HG03196 (cell line): ENCODE measurements around the gene CORO7.
"Not testable (repeated sequence)": the region's sequence is repeated elsewhere in the genome, so short reads cannot be mapped to it uniquely, and the experiment has no call there.

Experiments
- ATAC-seq: cut with Tn5 transposase; IDR thresholded peaks from one replicate; pipeline ENCODE4 v1.9.1; 2021; ENCODE audit not compliant: unreplicated experiment

Gene CORO7

DNA sequence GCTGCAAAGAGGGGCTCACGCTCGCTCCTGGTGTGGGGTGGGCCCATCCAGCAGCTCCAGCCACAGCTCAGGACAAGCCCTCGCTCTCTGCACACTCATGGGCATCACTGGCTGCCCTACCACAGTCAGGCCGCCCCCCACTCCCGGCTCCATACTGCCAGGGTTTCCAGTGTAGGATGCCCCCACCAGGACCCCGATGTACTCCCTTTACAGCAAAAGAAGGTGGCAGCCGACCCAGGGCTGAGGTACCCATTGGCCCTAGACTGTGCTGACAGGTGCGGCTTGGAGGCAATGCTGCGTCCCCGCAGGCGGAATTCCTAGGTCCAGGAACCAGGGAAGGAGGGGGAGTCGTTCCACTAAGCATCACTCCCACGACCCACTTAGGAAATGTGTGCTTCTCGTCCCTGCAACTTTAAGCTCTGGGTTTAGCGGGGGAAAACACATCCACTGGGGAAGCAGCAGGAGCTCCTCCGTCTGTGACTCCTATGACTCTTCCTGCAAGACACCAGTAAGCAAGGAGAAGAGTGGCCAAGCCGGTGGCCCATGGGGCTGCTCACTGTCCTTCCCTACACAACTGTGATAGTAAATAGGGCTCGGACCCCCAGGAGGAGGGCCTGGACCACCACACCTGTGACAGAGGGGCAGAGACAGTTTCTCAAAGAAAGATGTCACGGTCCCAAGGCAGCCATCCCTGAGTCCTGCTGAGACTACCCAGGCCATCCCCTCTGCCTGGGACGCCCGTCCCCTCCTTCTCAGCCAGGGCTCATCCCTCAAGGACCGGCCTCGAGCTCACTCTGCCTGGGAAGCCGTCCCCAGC is 13.1 kb downstream of the CORO7 start:
- ATAC-seq, result no peak

DNA sequence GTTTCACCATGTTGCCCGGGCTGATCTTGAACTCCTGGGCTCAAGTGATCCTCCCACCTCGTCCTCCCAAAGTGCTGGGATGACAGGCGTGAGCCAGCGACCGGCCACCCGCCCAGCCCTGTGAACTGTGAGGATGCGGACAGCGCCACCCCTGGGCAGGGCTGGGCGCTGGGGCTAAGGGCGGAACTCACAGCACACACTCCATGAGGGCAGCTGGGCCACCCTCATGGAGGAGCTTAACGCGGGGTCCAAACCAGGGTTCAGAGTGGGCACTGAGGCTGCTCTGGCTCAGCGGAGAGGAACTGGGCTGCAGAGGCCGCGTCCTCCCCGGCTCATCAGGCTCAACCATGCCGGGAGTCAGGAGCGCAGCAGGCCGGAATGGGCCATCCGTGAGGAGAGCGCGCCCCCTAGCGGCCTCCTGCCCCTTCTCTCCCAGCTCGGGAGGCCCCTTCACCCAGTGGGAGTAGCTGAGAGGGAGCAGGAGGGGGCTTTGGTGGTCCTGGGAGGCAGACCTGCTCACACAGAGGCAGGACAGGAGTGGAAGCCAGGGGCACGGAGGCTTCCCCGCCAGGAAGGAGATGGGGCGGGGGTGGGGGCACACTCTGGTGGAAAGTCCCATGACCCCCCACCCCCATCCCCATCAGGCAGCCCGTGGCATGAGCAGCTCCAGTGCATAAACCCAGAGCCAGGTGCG is 13.8 kb downstream of the CORO7 start:
- ATAC-seq, result no peak

DNA sequence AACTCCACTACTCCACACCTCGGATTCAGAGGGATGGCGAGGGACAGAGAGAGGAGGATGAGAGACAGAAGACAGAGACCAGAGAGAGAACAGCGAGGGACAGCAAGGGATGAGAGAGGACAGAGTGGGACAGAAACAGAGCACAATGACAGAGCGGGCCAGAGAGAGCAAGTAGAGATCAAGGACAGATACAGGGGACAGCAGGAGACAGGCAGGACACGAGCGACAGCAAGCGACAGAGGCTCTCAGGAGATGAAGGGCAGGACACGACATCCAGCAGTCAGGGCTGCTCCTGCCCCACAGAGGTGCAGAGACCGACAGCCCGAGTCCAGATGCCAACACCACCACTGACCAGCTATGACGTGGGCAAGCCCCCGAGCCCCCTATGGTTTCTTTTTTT is 14.9 kb downstream of the CORO7 start:
- ATAC-seq, result no peak

DNA sequence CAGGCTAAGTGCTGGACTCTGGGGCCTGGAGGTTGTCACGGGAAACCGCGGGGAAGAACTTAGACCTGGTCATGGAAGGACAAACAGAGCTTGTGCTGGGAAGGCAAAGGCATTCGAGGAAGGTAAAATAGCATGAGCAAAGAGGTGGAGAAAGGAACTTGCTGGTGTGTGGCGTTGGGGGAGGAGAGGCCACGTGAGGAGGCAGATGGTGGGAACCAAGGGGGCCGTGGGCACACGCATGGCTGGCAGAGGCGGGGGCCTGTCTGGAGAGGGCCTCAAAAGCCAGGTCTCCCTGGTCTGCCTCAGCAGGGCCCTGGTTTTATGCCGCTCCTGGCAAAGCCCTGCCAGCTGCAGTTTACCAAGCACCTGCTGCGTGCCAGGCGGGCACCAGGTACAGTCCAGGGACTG is 15.3 kb downstream of the CORO7 start:
- ATAC-seq, result no peak

DNA sequence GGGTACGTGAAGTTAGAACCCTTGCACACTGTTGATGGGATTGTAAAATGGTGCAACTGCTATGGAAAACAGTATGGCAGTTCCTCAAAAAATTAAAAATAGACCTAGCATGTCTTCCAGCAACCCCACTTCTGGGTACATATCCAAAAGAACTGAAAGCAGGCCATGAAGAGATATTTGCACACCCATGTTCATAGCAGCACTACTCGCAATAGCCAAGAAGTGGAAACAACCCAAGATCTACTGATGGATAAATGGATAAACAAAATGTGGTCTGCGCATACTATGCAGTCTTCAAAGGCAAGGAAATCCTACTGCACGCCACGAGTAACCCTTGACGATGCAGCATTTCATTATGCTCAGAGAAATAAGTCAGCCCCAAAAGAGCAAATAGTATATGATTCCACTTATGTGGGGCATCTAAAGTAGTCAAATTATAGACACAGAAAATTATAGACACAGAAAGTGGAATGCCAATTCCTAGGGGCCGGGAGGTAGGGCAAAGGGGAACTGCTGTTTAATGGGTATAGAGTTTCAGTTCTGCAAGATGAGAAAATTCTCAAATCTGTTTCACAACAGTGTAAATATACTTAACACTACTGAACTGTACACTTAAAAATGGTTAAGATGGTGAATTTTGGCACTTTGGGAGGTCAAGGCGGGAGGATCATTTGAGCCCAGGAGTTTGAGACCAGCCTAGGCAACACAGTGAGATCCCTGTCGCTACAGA is 17.2 kb downstream of the CORO7 start:
- no peak for ATAC-seq

- no peak for ATAC-seq
These were observed 21.2 kb downstream of the CORO7 start for GRCh38 chr16:4395055-4395726.

- not testable (repeated sequence) for ATAC-seq
These were observed 22.5 kb downstream of the CORO7 start for GRCh38 chr16:4393850-4394249.

GRCh38 chr16:4393240-4393600 is 23.2 kb downstream of the CORO7 start:
- no peak for ATAC-seq

DNA sequence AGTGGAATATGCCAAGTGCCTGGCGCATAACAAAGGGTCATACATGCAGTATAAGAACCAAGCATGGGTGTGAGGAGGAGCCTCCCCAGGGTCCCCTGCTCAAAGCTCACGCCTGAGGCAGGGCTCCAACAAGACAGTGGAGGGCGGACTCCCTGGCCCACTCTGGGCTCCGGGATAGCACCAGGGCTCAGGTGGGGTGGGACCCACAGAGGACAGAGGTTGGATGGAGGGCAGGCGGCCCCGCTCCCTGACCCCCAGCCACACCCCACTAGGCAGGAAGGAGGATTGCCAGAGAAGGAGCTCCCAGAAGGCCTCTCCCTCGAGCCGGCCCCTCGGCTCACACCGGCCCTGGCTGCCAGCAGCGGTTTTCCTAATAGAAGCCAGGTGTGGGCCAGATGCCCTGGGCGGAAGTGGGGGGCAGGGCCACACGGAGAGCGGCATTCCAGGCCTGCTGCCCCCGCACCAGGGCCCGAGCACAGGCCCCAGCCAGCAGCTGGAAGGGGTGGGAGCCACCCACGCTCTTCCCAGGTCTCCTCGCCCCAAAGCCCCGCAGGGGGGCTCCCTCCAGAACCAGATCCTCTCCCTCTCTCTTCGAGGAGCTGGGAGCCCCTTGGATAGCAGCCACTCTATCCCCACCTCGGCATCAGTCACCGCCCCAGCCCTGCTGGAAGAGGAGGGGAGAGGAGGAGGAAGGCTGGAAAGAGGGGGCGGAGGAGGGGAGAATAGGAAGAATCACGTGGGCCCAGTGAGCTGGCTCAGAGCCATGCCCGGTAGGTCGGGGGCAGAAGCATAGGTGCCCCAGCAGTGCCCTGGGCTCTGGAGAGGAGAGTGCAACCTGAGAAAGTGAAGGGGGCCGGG is 23.8 kb downstream of the CORO7 start:
- no peak for ATAC-seq

- no peak for ATAC-seq
These were observed 24.6 kb downstream of the CORO7 start for GRCh38 chr16:4391631-4392381.

GRCh38 chr16:4390266-4391260 is 25.8 kb downstream of the CORO7 start:
- ATAC-seq, result no peak

- no peak for ATAC-seq
These were observed 27.1 kb downstream of the CORO7 start for GRCh38 chr16:4389051-4389955.

DNA sequence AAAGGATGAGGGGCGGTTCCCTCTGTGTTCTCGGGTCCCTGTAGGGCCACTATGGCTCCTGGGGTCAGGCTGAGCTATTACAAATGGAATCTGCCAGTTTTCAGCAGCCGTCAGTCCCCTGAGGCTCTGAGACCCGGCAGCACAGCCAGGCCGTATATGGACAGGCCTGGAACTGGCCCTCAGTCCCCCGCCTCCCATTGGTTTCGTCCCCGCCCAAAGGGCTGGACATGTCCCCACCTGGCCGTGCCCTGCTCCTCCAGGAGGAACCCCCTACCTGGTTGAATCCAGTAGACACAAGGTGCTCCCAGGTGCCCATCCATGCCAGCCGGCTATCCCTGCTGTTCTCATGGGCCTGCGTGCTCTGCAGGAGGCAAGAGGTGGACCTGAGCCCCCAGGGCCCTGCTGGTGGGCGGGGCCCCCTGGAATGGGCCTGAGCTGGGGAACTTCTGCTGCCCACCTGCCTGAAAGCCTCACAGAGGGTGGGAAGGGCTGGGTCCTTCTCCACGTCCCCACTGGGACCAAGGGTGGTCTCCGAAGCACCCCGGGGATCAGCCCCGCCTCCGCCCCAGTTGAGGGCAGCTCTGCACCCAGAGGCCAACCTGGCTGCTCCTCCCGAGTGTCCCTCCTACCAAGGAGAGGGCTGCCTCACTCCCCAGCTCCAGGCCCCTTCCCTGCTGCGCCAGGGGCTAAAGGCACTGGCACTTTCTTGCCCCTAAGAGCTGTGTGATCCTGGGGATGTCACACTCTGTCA is 27.9 kb downstream of the CORO7 start:
- no peak for ATAC-seq

- no peak for ATAC-seq
These were observed 28.6 kb downstream of the CORO7 start for GRCh38 chr16:4387781-4388180.

DNA sequence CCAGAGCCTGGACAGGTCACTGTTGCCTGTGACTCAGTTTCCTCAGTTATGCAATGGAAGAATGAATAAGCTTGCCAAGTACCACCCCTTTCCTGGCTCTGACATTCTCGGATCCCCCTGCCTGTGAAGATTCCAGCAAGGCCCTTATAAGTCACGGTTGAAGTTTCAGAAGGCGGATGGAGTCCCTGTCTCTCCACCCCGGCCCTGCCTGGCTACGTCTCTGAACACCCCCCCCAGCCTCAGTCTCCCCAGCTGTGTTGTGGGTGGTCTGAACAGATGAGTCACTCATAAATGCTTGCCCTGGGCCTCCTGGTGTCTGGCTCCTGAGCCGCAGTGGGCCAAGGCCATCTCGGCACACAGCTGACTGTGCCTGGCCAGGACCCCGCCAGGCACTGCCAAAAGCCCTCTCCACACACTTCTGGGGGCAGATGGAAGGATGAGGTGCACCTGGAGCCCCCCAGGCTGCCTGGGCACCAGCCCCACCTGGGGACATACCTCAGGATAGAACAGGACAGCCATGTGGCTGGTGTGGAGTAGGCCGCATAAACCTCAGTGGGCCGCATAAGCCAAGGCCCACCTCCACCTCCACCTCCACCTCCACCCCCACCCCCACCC is 29.3 kb downstream of the CORO7 start:
- ATAC-seq, result no peak

DNA sequence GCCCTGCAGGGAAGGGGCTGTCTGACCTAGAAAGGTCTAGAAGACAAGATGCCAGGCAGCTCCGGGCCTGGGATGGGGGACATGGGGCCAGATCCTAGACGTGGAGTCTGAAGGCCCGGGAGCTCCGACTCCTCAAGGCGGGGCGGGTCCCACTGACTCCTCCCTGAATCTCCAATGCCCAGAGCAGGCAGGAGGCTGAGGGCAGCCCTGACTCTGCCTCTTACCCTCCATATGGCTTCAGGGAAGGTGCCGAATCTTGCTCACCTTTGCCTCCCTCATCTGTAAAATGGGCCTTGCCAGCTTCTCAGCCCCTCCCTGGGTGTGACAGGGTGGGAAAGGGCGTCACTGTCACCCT is 30.0 kb downstream of the CORO7 start:
- ATAC-seq, result no peak
